NCI-H2196 (cell line): ENCODE results near the gene ATAD3B.
"Not testable (repeated sequence)": the region's sequence is repeated elsewhere in the genome, so short reads cannot be mapped to it uniquely, and the experiment has no call there.

Experiments used
- DNase-seq: peaks from one replicate; lab custom pipeline; 2025; ENCODE audit not compliant: unreplicated experiment; lab: John Stamatoyannopoulos, UW

The ATAD3B gene

GRCh38 chr1:1531947-1532346 is 60.4 kb downstream of the ATAD3B start:
- DNase-seq: no peak

DNA sequence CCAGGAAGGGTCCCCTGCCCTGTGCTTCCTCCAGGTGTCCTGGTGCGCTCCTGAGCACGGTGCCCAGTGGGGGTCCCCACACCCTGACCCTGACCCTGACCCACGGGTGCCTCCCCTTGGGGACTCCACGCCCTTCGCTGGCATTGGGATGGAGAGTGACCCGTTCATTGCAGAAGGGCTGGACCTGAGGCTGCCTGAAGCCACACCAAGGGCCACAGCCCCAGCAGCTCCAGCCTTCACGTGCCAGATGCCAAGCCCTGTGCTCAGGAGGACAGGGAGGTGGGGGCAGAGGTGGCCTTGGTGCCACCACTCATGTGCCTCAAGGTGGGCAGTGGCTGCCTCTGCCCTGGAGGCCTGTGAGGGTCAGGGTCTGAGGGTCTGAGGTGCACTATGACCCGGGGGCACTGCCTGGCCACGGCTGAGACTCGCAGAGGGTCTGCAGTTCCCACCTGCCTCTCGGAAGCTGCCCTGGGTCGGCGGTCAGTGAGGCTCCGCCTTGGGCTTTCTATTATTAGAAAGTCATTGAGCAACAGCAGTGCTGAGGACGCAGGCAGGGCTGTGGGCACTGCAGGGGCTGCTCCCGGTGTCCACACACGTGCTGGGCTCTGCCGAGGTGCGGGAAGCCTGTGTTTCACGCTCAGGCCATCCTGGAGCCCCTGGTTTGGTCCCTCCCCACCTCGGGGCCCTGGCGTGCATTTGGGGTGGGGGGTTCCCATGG is 61.8 kb downstream of the ATAD3B start:
- not testable (repeated sequence) for DNase-seq

DNA sequence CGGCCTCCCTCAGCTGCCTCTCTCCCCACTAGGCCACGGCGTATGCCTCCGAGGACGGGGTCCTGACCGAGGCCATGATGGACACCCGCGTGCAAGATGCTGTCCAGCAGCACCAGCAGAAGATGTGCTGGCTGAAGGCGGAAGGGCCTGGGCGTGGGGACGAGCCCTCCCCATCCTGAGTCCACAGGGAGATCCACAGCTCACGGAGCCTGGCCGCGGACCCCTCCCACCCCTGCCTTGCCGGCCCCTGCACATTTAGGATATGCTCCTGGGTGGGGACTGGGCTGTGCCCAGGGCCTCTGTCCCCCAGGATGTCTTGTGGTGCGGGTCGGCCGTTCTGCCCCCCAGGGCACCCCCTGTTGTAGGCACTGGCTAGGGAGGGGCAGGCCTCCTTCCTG is 62.3 kb downstream of the ATAD3B start:
- not testable (repeated sequence) for DNase-seq

- DNase-seq: no peak
These were observed 63.0 kb downstream of the ATAD3B start for GRCh38 chr1:1534401-1535154.

DNA sequence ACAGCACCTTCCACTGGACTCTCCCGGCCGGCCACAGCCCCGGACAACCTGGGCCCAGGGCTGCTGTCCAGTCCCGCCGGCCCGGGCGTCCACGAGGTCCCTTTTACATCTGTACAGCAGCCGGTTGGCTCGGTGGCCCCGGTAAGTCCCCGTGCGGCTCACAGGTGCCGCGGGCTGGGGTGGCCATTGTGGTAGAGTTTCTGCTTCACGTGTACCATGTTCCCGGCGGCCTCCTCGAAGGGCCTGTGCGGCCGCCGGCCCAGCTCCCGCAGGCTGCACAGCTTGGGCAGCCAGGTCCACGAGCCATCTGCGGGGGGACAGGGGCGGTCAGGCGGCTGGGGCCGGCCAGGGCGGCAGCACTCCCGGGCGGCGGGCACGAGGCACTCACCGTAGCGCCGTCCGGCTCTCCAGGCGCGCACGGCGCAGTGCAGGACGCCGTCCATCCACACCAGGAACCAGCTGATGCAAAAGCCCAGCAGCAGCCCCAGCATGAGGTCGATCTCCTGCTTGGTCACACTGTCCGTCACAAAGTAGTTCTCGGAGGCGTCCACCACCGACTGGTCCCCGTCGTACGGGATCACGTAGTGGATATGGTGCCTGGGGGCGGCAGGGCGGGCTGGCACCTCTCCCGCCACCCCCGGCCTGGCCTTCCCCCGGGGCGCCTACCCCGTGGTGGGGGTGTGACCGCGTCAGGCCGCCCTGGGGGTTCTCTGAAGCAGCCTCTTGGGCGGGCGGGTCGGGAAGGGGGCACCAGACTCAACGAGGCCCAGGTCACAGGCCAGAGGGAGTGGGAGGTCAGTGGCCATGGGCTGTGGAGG is 63.8 kb downstream of the ATAD3B start:
- no peak for DNase-seq

DNA sequence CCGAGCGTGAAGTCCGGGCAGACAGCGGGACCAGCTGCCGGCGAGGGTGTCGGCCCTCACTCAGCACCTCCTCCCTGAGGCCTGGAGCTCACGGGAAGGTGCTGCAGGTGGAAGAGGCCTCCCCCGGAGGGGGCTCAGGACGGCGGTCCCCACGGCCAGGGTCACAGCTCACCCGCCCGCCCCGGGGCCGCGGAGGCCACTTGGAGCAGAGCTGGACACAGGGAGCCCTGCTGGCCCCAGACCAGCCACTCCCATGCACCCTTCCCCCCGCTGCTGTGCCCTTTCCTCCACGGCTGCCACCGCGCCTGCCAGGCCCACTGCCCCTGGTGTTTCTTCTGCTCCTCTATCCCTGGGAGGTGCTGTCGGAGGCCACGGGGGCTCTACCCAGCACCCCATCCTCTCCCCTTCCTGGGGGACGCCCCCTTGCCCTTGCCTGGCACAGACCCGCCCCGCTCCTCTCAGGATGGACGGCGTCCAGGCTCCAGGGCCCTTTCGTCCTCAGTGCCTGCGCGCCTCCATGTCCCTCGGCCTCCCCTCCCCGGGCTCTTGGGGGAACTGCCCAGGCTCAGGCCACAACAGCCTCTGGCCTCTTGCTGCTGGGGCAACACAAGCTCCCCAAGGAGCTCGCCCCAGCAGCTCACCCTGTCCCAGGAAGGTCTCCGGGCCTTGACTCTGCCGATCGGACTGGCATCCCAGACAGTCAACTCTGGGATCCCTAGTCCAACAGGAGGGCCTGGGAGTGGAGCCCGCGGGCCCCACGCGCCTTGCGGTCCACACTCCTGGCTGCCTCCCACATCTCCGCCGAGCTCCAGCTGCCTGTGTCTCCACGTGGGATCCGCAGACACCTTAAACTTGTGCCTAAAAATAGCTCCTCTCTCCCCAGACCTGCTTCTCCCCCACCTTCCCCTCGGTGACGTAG is 64.7 kb downstream of the ATAD3B start:
- no peak for DNase-seq

DNA sequence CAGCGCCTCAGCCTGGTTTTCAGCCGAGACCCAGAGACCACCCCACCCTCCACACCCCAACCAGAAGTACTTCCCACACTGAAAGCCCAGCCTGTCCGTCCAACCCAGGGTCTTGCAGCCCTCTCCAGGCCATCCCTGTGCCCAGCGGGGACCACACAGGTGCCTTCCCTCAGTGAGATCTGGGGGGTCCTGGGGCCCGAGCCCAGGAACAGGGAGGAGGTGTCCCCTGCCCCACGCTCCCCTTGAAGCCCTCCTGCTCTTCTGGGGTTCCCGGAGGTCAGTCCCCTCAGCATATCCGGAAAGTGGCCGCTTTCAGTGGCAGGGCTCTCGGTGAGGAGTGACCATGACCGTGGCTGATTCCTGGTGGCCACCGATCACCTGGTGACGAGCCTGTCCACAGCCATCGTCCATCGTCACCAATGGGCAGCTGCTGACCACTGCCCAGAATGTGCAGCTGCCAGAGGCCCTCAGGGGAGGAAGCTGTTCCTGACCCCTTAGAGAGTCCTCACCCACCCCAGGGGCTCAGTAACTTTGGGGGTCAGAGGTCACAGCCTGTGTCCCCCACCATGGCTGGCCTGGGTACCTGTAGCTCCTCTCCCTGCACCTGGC is 65.5 kb downstream of the ATAD3B start:
- DNase-seq: no peak

- no peak for DNase-seq
These were observed 66.2 kb downstream of the ATAD3B start for GRCh38 chr1:1537626-1538250.

GRCh38 chr1:1538334-1538733 is 66.8 kb downstream of the ATAD3B start:
- no peak for DNase-seq

DNA sequence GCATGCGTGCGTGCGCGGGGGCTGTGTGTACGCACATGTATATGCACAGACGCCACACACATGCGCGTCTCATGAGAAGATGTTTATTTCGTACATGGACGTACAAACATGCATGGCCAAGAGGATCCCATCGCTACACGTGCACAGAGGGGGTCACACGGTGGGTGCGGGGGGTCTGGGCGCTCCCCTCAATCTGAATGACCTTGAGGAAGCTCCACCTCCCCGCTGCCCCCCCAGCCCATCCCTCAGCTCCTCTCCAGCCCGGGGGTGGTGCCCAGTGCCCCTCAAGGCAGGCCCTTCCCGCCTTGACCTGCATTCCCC is 67.4 kb downstream of the ATAD3B start:
- no peak for DNase-seq

DNA sequence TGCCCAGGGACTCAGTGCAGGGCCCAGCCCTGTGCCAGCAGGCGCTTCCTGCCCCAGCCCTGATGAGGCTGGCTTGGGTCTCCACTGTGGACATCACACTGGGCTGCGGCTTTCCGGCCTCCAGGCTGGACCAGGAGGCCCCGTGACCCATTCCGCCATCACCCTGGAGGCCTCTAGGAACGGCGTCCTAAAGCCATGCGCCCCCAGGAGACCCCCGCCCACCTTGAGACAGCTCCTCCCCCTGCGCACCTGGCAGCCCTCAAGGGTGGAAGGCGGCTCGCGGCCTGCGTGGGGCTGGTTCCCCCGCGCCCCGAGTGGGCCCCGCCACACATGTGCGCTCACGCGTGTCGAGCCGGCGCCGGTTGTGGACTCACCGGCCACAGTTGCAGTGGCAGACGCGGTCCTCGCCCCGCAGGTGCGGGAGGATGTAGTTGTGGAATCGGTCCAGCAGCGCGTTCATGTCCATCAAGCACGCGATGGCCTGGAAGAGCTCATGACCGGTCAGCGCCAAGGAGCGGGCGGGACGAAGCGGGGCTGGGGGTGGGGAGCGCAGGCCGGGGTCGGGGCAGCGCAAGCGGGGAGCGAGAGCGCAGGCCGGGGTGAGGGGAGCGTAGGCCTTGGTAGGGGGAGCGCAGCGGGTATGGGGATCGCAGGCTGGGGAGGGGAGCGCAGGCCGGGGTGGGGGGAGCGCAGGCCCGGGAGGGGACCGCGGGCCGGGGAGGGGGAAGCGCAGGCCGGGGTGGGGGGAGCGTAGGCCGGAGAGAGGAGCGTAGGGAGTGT is 67.9 kb downstream of the ATAD3B start:
- peak; percentile 10 for DNase-seq

GRCh38 chr1:1540090-1540817 is 68.7 kb downstream of the ATAD3B start, which contains the start of gene TMEM240:
Gene TMEM240 (minus strand): TSS chr1:1540624. CDS start chr1:1540346, 278 bp downstream.
- peak; percentile 55 for DNase-seq

DNA sequence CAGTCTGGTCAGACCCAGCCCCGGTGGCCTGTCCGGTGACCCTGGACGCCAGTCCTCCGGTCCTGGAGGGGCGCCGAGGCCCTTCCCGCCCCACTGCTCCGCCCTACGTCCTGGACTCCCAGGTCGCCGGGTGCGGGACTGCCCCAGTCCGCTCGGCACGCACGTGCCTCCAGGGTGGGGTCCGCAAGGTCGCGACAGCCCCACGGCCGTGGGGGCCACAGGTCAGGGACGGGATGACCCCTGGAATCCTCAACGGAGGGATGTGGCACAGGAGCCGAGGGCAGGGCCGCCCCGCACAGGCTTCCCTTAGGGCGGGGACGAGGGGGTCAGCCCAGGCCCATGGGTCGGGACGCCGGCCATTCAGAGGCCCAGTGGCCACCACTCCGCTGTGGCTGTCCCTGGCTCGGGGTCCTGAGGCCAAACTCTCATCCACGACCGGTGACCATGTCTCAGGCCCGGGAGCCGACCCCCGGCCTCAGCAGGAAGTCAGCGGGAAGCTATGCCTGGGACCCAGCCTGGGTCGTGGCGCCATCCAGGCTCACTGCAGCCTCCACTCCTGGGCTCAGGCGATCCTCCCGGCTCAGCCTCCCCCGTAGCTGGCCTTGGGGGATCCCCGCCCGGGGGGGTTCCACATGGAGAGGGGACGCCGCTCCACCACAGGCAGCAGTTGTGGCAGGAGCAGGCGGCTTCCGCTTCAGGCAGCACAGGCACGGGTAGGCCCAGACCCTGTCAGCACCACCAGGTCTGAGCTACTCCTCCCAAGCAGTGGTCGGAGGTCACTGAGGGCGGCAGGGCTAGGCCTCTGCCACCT is 69.5 kb downstream of the ATAD3B start:
- no peak for DNase-seq

GRCh38 chr1:1541956-1542765 is 70.6 kb downstream of the ATAD3B start:
- DNase-seq: no peak

DNA sequence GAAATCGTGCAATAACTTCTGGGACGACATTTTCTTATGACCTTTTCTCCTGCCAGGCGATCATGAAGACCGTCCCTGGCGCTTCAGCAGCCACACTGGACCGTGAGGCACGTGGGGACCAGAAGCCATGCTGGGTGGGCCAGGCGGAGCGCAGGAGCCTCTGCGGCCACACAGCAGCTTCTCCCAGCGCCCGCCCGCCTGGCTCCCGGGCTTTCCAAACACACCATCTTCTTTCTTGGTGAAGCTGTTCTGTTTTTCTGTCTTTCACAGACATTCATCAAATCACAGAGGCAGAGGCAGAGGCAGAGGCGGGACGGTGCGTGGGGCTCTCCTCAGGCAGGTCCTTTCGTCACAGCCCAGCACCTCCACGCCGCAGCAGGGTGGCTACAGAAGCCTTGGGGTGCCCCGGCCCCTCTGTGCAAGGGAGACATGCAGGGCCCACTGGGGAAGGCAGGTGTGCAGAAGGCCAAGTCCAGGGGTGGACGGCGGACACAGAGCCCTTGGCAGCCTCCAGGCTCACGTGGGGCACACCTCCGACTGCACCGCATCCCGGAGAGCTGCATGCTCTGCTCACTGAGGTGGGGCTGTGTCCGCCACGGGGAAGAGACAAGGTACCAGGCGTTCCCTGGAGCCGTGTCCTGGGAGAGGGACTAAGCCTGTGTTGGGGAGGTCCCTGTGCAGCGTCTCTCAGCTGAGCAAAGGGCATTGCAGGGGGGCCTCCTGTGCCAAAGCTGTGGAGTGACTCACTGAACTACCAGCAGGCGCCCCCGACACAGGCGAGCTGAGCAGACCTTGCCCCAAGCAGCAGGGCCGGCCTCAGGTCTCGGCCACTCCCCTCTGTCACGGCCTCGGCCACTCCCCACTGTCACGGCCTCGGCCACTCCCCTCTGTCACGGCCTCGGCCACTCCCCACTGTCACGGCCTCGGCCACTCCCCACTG is 71.5 kb downstream of the ATAD3B start:
- no peak for DNase-seq

DNA sequence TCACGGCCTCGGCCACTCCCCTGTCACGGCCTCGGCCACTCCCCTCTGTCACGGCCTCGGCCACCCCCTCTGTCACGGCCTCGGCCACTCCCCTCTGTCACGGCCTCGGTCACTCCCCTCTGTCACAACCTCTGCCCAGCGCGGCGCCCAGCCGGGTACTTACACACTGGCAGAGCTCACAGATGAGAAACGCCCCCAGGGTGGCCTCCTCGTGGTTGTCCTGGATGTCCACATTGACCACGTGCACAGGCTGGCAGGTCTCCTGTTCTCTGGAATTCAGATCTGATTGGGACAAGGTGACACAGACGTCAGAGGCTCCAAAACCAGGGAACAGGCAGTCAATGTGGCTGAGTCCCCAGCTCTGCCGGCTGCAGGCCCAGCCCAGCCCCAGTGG is 72.1 kb downstream of the ATAD3B start:
- DNase-seq: no peak
